ENCODE measurements around the gene ANO7. TPM values are rescaled to one million over a fixed set of nuclear protein-coding genes. Genes with fewer than 3 reads are reported as not detected.
A peak's percentile ranks its signal among the peaks of the same experiment; 100 is the strongest.

The ANO7 gene
- 0.14 and 0.19 TPM in 2 replicates for total RNA-seq (2014; rRNA removed; shearing (Covaris generic); ENCODE audit: low replicate concordance)

GRCh38 chr2:241188361-241189092 lies at the start of gene ANO7:
ANO7 (plus strand) TSS chr2:241188677; CDS start chr2:241190064, 1,387 bp downstream.
- Histone ChIP-seq H3K27ac (ENCODE audit: low read length) (no peak within 1 kb of the TSS), H3K4me3 (ENCODE audit: low read length) (peak within 1 kb of the TSS; percentile 65), H3K4me2 (ENCODE audit: low read depth, low read length, poor library complexity, severe bottlenecking) (peak within 1 kb of the TSS; percentile 81), H3K36me3 (ENCODE audit: insufficient read depth, low read length) (no peaks in the 10 kb centered on the region), H3K9me3 (ENCODE audit: low read length) (no peaks in the 10 kb centered on the region), H3K27me3 (ENCODE audit: low read length) (no peaks in the 10 kb centered on the region), H3K9me2 (replicated peaks; ENCODE audit: insufficient read depth, low read length) (no peaks in the 10 kb centered on the region), H2AFZ (ENCODE audit: low read length) (0 out of 2 replicates have a peak within 1 kb of the TSS, but pooled peaks have one; percentile 41), H3K9ac (ENCODE audit: low read length) (peak within 1 kb of the TSS; percentile 56), H3K79me2 (ENCODE audit: low read length) (no peaks in the 10 kb centered on the region), H4K20me1 (ENCODE audit: insufficient read depth, low read depth, low read length) (peaks cover 14% of the 10 kb centered on the region; the same call in 1 of the 2 replicates), H3K4me1 (ENCODE audit: low read length) (peaks cover 24% of the 10 kb centered on the region)
- DNase-seq, result peak; percentile 74

- H3K4me1 ChIP-seq (ENCODE audit: low read length), result no peaks in the 10 kb centered on the region
- no peaks in the 10 kb centered on the region for H3K9me3 ChIP-seq (ENCODE audit: low read length)
- no peak overlapping the region for H3K27ac ChIP-seq (ENCODE audit: low read length)
- no peaks in the 10 kb centered on the region for H4K20me1 ChIP-seq (ENCODE audit: insufficient read depth, low read depth, low read length)
- no peaks in the 10 kb centered on the region for H3K36me3 ChIP-seq (ENCODE audit: insufficient read depth, low read length)
- H3K27me3 ChIP-seq (ENCODE audit: low read length), result no peaks in the 10 kb centered on the region
- no peak overlapping the region for H3K4me3 ChIP-seq (ENCODE audit: low read length)
- no peaks in the 10 kb centered on the region for H3K9me2 ChIP-seq (replicated peaks; ENCODE audit: insufficient read depth, low read length)
- H2AFZ ChIP-seq (ENCODE audit: low read length), result no peak overlapping the region
- no peak overlapping the region for H3K4me2 ChIP-seq (ENCODE audit: low read depth, low read length, poor library complexity, severe bottlenecking)
- no peak for DNase-seq
- peaks cover 28% of the 10 kb centered on the region for H3K79me2 ChIP-seq (ENCODE audit: low read length)
- no peak overlapping the region for H3K9ac ChIP-seq (ENCODE audit: low read length)
Measured at GRCh38 chr2:241139531-241140444, 48.7 kb upstream of the ANO7 start.

GRCh38 chr2:241140445-241140840 lies 48.0 kb upstream of the ANO7 start:
- DNase-seq, result no peak
- Histone ChIP-seq H3K27ac (ENCODE audit: low read length) (no peak overlapping the region), H3K9me3 (ENCODE audit: low read length) (no peaks in the 10 kb centered on the region), H3K9ac (ENCODE audit: low read length) (no peak overlapping the region), H3K4me2 (ENCODE audit: low read depth, low read length, poor library complexity, severe bottlenecking) (no peak overlapping the region), H3K79me2 (ENCODE audit: low read length) (peaks cover 31% of the 10 kb centered on the region), H3K9me2 (replicated peaks; ENCODE audit: insufficient read depth, low read length) (no peaks in the 10 kb centered on the region), H4K20me1 (ENCODE audit: insufficient read depth, low read depth, low read length) (no peaks in the 10 kb centered on the region), H3K27me3 (ENCODE audit: low read length) (no peaks in the 10 kb centered on the region), H3K4me3 (ENCODE audit: low read length) (no peak overlapping the region), H3K36me3 (ENCODE audit: insufficient read depth, low read length) (no peaks in the 10 kb centered on the region), H3K4me1 (ENCODE audit: low read length) (no peaks in the 10 kb centered on the region), H2AFZ (ENCODE audit: low read length) (no peak overlapping the region)

GRCh38 chr2:241141214-241141770 lies 47.2 kb upstream of the ANO7 start:
- H3K27me3 ChIP-seq (ENCODE audit: low read length), result no peaks in the 10 kb centered on the region
- no peak overlapping the region for H3K4me3 ChIP-seq (ENCODE audit: low read length)
- no peaks in the 10 kb centered on the region for H3K9me2 ChIP-seq (replicated peaks; ENCODE audit: insufficient read depth, low read length)
- H3K9ac ChIP-seq (ENCODE audit: low read length), result no peak overlapping the region
- H3K9me3 ChIP-seq (ENCODE audit: low read length), result no peaks in the 10 kb centered on the region
- no peak overlapping the region for H3K4me2 ChIP-seq (ENCODE audit: low read depth, low read length, poor library complexity, severe bottlenecking)
- H3K36me3 ChIP-seq (ENCODE audit: insufficient read depth, low read length), result no peaks in the 10 kb centered on the region
- H3K4me1 ChIP-seq (ENCODE audit: low read length), result peaks cover under 1% of the 10 kb centered on the region; the same call in 1 of the 2 replicates
- no peaks in the 10 kb centered on the region for H4K20me1 ChIP-seq (ENCODE audit: insufficient read depth, low read depth, low read length)
- DNase-seq, result no peak
- peaks cover 40% of the 10 kb centered on the region for H3K79me2 ChIP-seq (ENCODE audit: low read length)
- H2AFZ ChIP-seq (ENCODE audit: low read length), result no peak overlapping the region
- no peak overlapping the region for H3K27ac ChIP-seq (ENCODE audit: low read length)

- Histone ChIP-seq H3K9ac (ENCODE audit: low read length) (no peak overlapping the region), H3K9me3 (ENCODE audit: low read length) (no peaks in the 10 kb centered on the region), H3K4me3 (ENCODE audit: low read length) (no peak overlapping the region), H4K20me1 (ENCODE audit: insufficient read depth, low read depth, low read length) (no peaks in the 10 kb centered on the region), H3K36me3 (ENCODE audit: insufficient read depth, low read length) (no peaks in the 10 kb centered on the region), H2AFZ (ENCODE audit: low read length) (no peak overlapping the region), H3K9me2 (replicated peaks; ENCODE audit: insufficient read depth, low read length) (no peaks in the 10 kb centered on the region), H3K79me2 (ENCODE audit: low read length) (peaks cover 47% of the 10 kb centered on the region), H3K4me1 (ENCODE audit: low read length) (peaks cover 8% of the 10 kb centered on the region), H3K27ac (ENCODE audit: low read length) (no peak overlapping the region), H3K27me3 (ENCODE audit: low read length) (no peaks in the 10 kb centered on the region), H3K4me2 (ENCODE audit: low read depth, low read length, poor library complexity, severe bottlenecking) (no peak overlapping the region)
- DNase-seq, result no peak
Measured at GRCh38 chr2:241142063-241142462, 46.4 kb upstream of the ANO7 start.

GRCh38 chr2:241142593-241142992 lies 45.9 kb upstream of the ANO7 start:
- no peak overlapping the region for H3K9ac ChIP-seq (ENCODE audit: low read length)
- H3K36me3 ChIP-seq (ENCODE audit: insufficient read depth, low read length), result no peaks in the 10 kb centered on the region
- H3K27ac ChIP-seq (ENCODE audit: low read length), result no peak overlapping the region
- no peaks in the 10 kb centered on the region for H3K27me3 ChIP-seq (ENCODE audit: low read length)
- DNase-seq, result no peak
- no peak overlapping the region for H3K4me3 ChIP-seq (ENCODE audit: low read length)
- no peaks in the 10 kb centered on the region for H4K20me1 ChIP-seq (ENCODE audit: insufficient read depth, low read depth, low read length)
- H3K4me2 ChIP-seq (ENCODE audit: low read depth, low read length, poor library complexity, severe bottlenecking), result no peak overlapping the region
- peaks cover 12% of the 10 kb centered on the region for H3K4me1 ChIP-seq (ENCODE audit: low read length)
- H3K9me2 ChIP-seq (replicated peaks; ENCODE audit: insufficient read depth, low read length), result no peaks in the 10 kb centered on the region
- peaks cover 52% of the 10 kb centered on the region for H3K79me2 ChIP-seq (ENCODE audit: low read length)
- H2AFZ ChIP-seq (ENCODE audit: low read length), result no peak overlapping the region
- no peaks in the 10 kb centered on the region for H3K9me3 ChIP-seq (ENCODE audit: low read length)

GRCh38 chr2:241146286-241146685 lies 42.2 kb upstream of the ANO7 start:
- peaks cover 29% of the 10 kb centered on the region for H3K4me1 ChIP-seq (ENCODE audit: low read length)
- H4K20me1 ChIP-seq (ENCODE audit: insufficient read depth, low read depth, low read length), result no peaks in the 10 kb centered on the region
- DNase-seq, result no peak
- no peaks in the 10 kb centered on the region for H3K9me2 ChIP-seq (replicated peaks; ENCODE audit: insufficient read depth, low read length)
- H3K9me3 ChIP-seq (ENCODE audit: low read length), result no peaks in the 10 kb centered on the region
- H3K27ac ChIP-seq (ENCODE audit: low read length), result no peak overlapping the region
- H3K36me3 ChIP-seq (ENCODE audit: insufficient read depth, low read length), result no peaks in the 10 kb centered on the region
- no peak overlapping the region for H3K4me3 ChIP-seq (ENCODE audit: low read length)
- H3K79me2 ChIP-seq (ENCODE audit: low read length), result peaks cover 74% of the 10 kb centered on the region
- H3K4me2 ChIP-seq (ENCODE audit: low read depth, low read length, poor library complexity, severe bottlenecking), result no peak overlapping the region
- no peak overlapping the region for H3K9ac ChIP-seq (ENCODE audit: low read length)
- H2AFZ ChIP-seq (ENCODE audit: low read length), result no peak overlapping the region
- H3K27me3 ChIP-seq (ENCODE audit: low read length), result no peaks in the 10 kb centered on the region

- Histone ChIP-seq H3K9ac (ENCODE audit: low read length) (no peak overlapping the region), H3K79me2 (ENCODE audit: low read length) (peaks cover 76% of the 10 kb centered on the region)
Measured at GRCh38 chr2:241147336-241147735, 41.1 kb upstream of the ANO7 start.

More at GRCh38 chr2:241147336-241147735, 41.1 kb upstream of the ANO7 start:
- no peaks in the 10 kb centered on the region for H4K20me1 ChIP-seq (ENCODE audit: insufficient read depth, low read depth, low read length)
- no peaks in the 10 kb centered on the region for H3K9me3 ChIP-seq (ENCODE audit: low read length)
- no peak for DNase-seq
- no peak overlapping the region for H3K27ac ChIP-seq (ENCODE audit: low read length)
- H3K4me2 ChIP-seq (ENCODE audit: low read depth, low read length, poor library complexity, severe bottlenecking), result peak overlapping the region; percentile 88
- H3K4me1 ChIP-seq (ENCODE audit: low read length), result peaks cover 36% of the 10 kb centered on the region
- no peaks in the 10 kb centered on the region for H3K36me3 ChIP-seq (ENCODE audit: insufficient read depth, low read length)
- H3K9me2 ChIP-seq (replicated peaks; ENCODE audit: insufficient read depth, low read length), result no peaks in the 10 kb centered on the region
- no peaks in the 10 kb centered on the region for H3K27me3 ChIP-seq (ENCODE audit: low read length)
- H2AFZ ChIP-seq (ENCODE audit: low read length), result no peak overlapping the region
- H3K4me3 ChIP-seq (ENCODE audit: low read length), result no peak overlapping the region

Data from Karpas-422 (cell line).